ENCODE data around the gene PLEKHH3. TPM values are rescaled to one million over a fixed set of nuclear protein-coding genes. Genes with fewer than 3 reads are reported as not detected.
"Not testable (repeated sequence)": the region's sequence is repeated elsewhere in the genome, so short reads cannot be mapped to it uniquely, and the experiment has no call there.

PLEKHH3 gene
- total and polyA plus RNA-seq, 3 donors from 2014 or later = 42.8 to 67.3 (median 65.8) TPM

- Histone ChIP-seq H3K9me3 (no peaks in the 10 kb centered on the region), H3K27me3 (no peaks in the 10 kb centered on the region), H3K4me3 (no peak overlapping the region), H3K4me1 (peaks cover 6% of the 10 kb centered on the region), H3K36me3 (ENCODE audit: low read depth, missing control alignments) (no peaks in the 10 kb centered on the region), H3K27ac (no peak overlapping the region)
- DNase-seq = no peak
- WGBS, 2 donors = 65 to 70% methylated on average over 7 of the region's 7 CpGs
- intact Hi-C loops (cut with DNase I; ENCODE audit: low total_unique reads) = no loop called here
- no peak for TF ChIP-seq CTCF (IDR thresholded peaks at IDR 0.05)
- no peak for TF ChIP-seq POLR2A (IDR thresholded peaks at IDR 0.05)
Observed at GRCh38 chr17:42623732-42624596, 52.8 kb downstream of the PLEKHH3 start.

- TF ChIP-seq POLR2A (IDR thresholded peaks at IDR 0.05) (no peak), CTCF (IDR thresholded peaks at IDR 0.05) (no peak)
- intact Hi-C loops (cut with DNase I; ENCODE audit: low total_unique reads) = no loop called here
- H3K27ac ChIP-seq = peak overlapping the region in 1 of 2 donors; percentile 20
- DNase-seq = no peak
- 75 to 87% methylated on average over 2 of the region's 2 CpGs for WGBS, 2 donors
- no peak overlapping the region for H3K4me3 ChIP-seq
- H3K9me3 ChIP-seq = no peaks in the 10 kb centered on the region
- H3K36me3 ChIP-seq (ENCODE audit: low read depth, missing control alignments) = no peaks in the 10 kb centered on the region
- H3K27me3 ChIP-seq = no peaks in the 10 kb centered on the region
- peaks cover 10% of the 10 kb centered on the region for H3K4me1 ChIP-seq
Observed at GRCh38 chr17:42623271-42623670, 53.5 kb downstream of the PLEKHH3 start.

GRCh38 chr17:42621987-42622386, 54.8 kb downstream of the PLEKHH3 start:
- H3K36me3 ChIP-seq (ENCODE audit: low read depth, missing control alignments); intact Hi-C loops (cut with DNase I; ENCODE audit: low total_unique reads); DNase-seq; H3K27me3 ChIP-seq; H3K9me3 ChIP-seq; H3K27ac ChIP-seq; H3K4me3 ChIP-seq: not testable (repeated sequence)
- peaks cover 16% of the 10 kb centered on the region for H3K4me1 ChIP-seq
- WGBS, 2 donors = 72 to 78% methylated on average over 3 of the region's 3 CpGs

GRCh38 chr17:42618442-42619150, 58.2 kb downstream of the PLEKHH3 start:
- TF ChIP-seq CTCF (IDR thresholded peaks at IDR 0.05) (peak in 1 of 3 experiments; percentile 10), POLR2A (IDR thresholded peaks at IDR 0.05) (no peak)
- intact Hi-C loops (cut with DNase I; ENCODE audit: low total_unique reads) = no loop called here
- DNase-seq = peak; percentile 74
- 35 to 39% methylated on average over 8 to 9 of the region's 9 CpGs for WGBS, 2 donors
- Histone ChIP-seq H3K27me3 (no peaks in the 10 kb centered on the region), H3K9me3 (no peaks in the 10 kb centered on the region), H3K4me3 (no peak overlapping the region), H3K4me1 (peaks cover 10% of the 10 kb centered on the region), H3K36me3 (ENCODE audit: low read depth, missing control alignments) (no peaks in the 10 kb centered on the region), H3K27ac (peak overlapping the region in 1 of 2 donors; percentile 5)

- no peak for DNase-seq
- Histone ChIP-seq H3K4me1 (peaks cover 10% of the 10 kb centered on the region), H3K36me3 (ENCODE audit: low read depth, missing control alignments) (no peaks in the 10 kb centered on the region), H3K4me3 (no peak overlapping the region), H3K27ac (peak overlapping the region in 1 of 2 donors; percentile 24), H3K9me3 (no peaks in the 10 kb centered on the region), H3K27me3 (no peaks in the 10 kb centered on the region)
- intact Hi-C loops (cut with DNase I; ENCODE audit: low total_unique reads) = no loop called here
- WGBS, 2 donors = 49 to 57% methylated on average over 1 to 4 of the region's 4 CpGs
- no peak for TF ChIP-seq CTCF (IDR thresholded peaks at IDR 0.05)
- TF ChIP-seq POLR2A (IDR thresholded peaks at IDR 0.05) = no peak
Observed at GRCh38 chr17:42617956-42618431, 58.8 kb downstream of the PLEKHH3 start.
